Coronary artery (tissue), 2 donors: ENCODE results near the gene ERC1.

Source experiments
- DNase-seq: peaks from one replicate; pipeline ENCODE4 v3.0.0-alpha.2; 2017; ENCODE audit warnings: low spot score
- H3K27ac ChIP-seq, 2 donors: fragments of 200-600 bp; sonication (generic); one replicate each; pipeline ENCODE4 v1.5.1; 2016 to 2019
- H3K4me3 ChIP-seq: fragments of 200-600 bp; sonication (generic); 2 replicates; pipeline ENCODE4 v1.5.1; 2016; ENCODE audit warnings: mild to moderate bottlenecking, moderate library complexity
- CTCF ChIP-seq: fragments of 200-600 bp; sonication (generic); IDR thresholded peaks from one replicate; pipeline ENCODE4 v1.5.1; 2019; ENCODE audit warnings: antibody characterized with exemption

ERC1 gene

DNA sequence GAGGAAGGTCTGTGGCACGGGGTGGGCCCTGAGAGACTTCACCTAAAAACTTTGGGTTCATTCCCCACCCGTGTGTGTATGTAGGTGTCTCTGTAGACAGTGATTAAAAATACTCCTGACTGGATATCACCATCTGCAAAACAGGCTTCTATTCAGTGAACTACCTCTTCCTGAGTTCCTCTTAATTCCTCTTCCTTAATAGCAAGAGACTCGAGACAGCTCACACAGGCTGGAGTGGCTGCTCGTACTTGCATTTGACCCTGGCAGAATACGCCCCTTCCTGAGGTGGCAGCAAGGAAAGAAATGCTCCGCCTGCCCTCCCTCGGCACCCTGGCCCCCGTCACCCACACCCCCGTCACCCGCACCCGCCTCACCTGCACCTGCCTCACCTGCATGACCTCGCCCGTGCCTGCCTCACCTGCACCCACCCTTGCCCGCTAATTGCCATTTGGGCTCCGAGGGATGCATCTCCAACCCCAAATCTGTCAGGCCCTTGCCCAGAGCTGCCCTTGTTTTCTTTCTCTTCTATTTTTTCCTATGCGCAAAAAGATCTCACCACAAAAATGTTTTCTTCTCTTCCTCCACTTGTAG is 513.4 kb downstream of the ERC1 start:
- no peak overlapping the region for H3K4me3 ChIP-seq
- TF ChIP-seq CTCF: no peak
- no peak for DNase-seq
- no peak overlapping the region for H3K27ac ChIP-seq

DNA sequence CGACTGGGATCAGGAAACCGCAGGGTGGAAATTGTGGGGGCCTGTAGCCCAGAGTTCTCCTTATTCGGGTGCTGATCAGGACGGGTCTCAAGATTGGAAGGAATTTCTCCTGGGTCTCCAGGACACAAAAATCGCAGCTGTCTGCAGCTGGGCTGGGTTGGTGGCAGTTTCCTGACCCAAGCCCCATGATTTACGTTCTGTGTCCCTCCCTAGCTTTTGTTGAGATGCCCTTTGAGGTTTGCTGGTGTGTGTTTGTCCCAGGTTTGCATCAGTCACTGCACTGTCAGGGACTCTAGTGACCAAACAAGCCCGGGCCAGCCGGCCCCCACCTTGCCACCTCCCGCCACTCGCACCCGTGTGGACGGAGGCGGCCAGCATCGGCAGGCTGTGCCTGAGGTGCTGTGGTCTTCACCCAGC is 513.9 kb downstream of the ERC1 start:
- no peak for TF ChIP-seq CTCF

GRCh38 chr12:1505576-1505975 is 514.6 kb downstream of the ERC1 start:
- TF ChIP-seq CTCF: no peak
- no peak overlapping the region for H3K4me3 ChIP-seq

More for the DNA sequence above, 513.9 kb downstream of the ERC1 start:
- Histone ChIP-seq H3K27ac (no peak overlapping the region), H3K4me3 (no peak overlapping the region)
- no peak for DNase-seq

GRCh38 chr12:1507308-1507707 is 516.3 kb downstream of the ERC1 start:
- Histone ChIP-seq H3K27ac (no peak overlapping the region), H3K4me3 (no peak overlapping the region)
- TF ChIP-seq CTCF: no peak
- peak; percentile 62 for DNase-seq

More at GRCh38 chr12:1505576-1505975, 514.6 kb downstream of the ERC1 start:
- no peak for DNase-seq
- H3K27ac ChIP-seq: no peak overlapping the region

GRCh38 chr12:1509413-1510052 is 518.5 kb downstream of the ERC1 start:
- TF ChIP-seq CTCF: no peak
- Histone ChIP-seq H3K4me3 (no peak overlapping the region), H3K27ac (no peak overlapping the region)
- peak; percentile 58 for DNase-seq

DNA sequence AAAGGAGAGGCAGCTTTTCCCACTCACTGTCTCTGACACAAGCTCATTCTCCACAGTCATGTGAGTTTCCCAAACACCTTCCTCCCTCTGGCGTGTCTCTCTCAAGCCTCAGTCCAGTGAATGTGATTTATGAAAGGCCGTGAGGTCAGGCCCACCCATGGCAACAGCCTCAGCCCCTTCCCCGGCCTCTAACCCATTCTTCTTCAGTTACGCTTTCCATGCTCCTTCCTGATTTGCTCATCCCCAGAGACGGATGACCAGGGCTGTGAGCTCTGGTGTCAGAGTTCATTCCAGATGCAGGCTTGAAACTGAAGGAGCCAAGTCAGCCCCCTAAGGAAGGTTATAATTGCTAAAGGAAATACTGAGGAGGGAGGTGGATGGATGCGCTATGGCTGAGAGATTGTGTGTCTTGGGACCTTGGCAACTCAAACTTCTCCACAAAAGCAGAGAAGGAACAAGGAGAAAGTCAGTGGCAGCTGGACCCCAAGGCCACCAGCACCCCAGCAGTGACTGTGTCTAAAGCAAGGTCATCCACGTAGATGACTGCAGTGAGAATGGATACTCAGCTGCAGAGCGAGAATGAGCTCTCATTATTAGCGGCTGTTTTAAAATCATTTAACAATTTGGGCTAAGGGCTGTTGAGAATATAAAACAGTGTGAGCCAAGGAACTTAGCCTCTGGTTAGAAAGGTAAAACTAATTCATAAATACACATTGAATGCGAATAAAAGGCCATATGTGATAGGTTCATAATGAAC is 519.2 kb downstream of the ERC1 start:
- Histone ChIP-seq H3K27ac (no peak overlapping the region), H3K4me3 (no peak overlapping the region)
- TF ChIP-seq CTCF: no peak
- no peak for DNase-seq
